Ectodermal cell (in vitro differentiated cells): ENCODE measurements around the gene ZCWPW1.
"Not testable (repeated sequence)": the region's sequence is repeated elsewhere in the genome, so short reads cannot be mapped to it uniquely, and the experiment has no call there.

Source experiments
- H3K27ac ChIP-seq: 2 replicates; pipeline ENCODE4 v1.7.0; 2013; ENCODE audit warnings: mild to moderate bottlenecking, low read depth, low read length; ENCODE audit not compliant: insufficient read depth, poor library complexity, severe bottlenecking
- H3K27me3 ChIP-seq: 2 replicates; pipeline ENCODE4 v1.7.0; 2013; ENCODE audit warnings: mild to moderate bottlenecking, low read length; ENCODE audit not compliant: insufficient read depth, control insufficient read depth, poor library complexity, severe bottlenecking
- H3K36me3 ChIP-seq: one replicate; pipeline ENCODE4 v1.7.0; 2013; ENCODE audit warnings: low read length; ENCODE audit not compliant: control insufficient read depth, insufficient read depth
- H3K4me1 ChIP-seq: one replicate; pipeline ENCODE4 v1.7.0; 2013; ENCODE audit warnings: low read length; ENCODE audit not compliant: control insufficient read depth, insufficient read depth
- H3K4me3 ChIP-seq: 2 replicates; pipeline ENCODE4 v1.7.0; 2013; ENCODE audit warnings: low read depth, low read length, control low read depth; ENCODE audit not compliant: insufficient read depth
- H3K9me3 ChIP-seq: 2 replicates; pipeline ENCODE4 v1.7.0; 2013; ENCODE audit warnings: mild to moderate bottlenecking, low read length, moderate library complexity; ENCODE audit not compliant: control insufficient read depth
- WGBS, 2 experiments: methylation state at CpG; one replicate each; pipeline ENCODE4 v1.1.7; 2013; ENCODE audit warnings: missing lambda C conversion rate in 2 of 2; 5-methylcytosine and 5-hydroxymethylcytosine counted together

The ZCWPW1 gene

DNA sequence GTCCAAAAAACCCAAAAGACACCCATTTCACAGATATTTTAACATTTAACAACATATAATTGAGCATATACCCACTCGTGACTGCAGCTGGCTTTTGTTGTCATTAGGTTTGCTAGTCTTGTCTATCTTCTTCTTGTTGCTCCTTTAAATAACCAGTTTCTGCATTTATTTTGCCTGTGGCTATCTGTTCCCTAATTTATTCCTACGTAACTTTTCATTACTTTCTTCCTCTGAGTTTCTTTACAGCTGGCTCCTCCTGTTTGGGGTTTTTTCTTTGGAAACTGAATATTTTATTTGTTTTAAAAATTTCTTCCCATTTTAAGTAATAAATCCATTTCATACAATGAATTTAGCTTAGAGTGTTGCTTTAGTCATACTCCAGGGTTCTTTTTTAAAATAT lies 40.8 kb downstream of the ZCWPW1 start:
- H3K27ac ChIP-seq: no peak overlapping the region
- no peaks in the 10 kb centered on the region for H3K27me3 ChIP-seq
- WGBS, 2 experiments: 89 to 96% methylated on average over 2 of the region's 2 CpGs
- H3K36me3 ChIP-seq: no peaks in the 10 kb centered on the region
- H3K4me1 ChIP-seq: no peaks in the 10 kb centered on the region
- H3K9me3 ChIP-seq: no peaks in the 10 kb centered on the region
- no peak overlapping the region for H3K4me3 ChIP-seq

GRCh38 chr7:100386940-100387339 lies 41.6 kb downstream of the ZCWPW1 start:
- H3K9me3 ChIP-seq: no peaks in the 10 kb centered on the region
- H3K4me1 ChIP-seq: no peaks in the 10 kb centered on the region
- H3K36me3 ChIP-seq: no peaks in the 10 kb centered on the region
- H3K27me3 ChIP-seq: no peaks in the 10 kb centered on the region
- H3K27ac ChIP-seq: no peak overlapping the region
- 89 to 98% methylated on average over 3 to 5 of the region's 5 CpGs for WGBS, 2 experiments
- no peak overlapping the region for H3K4me3 ChIP-seq

- Histone ChIP-seq H3K9me3 (no peaks in the 10 kb centered on the region), H3K27ac (no peak overlapping the region), H3K27me3 (no peaks in the 10 kb centered on the region), H3K4me3 (no peak overlapping the region), H3K36me3 (no peaks in the 10 kb centered on the region), H3K4me1 (no peaks in the 10 kb centered on the region)
- 92 to 93% methylated on average over 6 of the region's 6 CpGs for whole genome bisulfite sequencing, 2 experiments
Observed at GRCh38 chr7:100384628-100385294, 43.7 kb downstream of the ZCWPW1 start.

DNA sequence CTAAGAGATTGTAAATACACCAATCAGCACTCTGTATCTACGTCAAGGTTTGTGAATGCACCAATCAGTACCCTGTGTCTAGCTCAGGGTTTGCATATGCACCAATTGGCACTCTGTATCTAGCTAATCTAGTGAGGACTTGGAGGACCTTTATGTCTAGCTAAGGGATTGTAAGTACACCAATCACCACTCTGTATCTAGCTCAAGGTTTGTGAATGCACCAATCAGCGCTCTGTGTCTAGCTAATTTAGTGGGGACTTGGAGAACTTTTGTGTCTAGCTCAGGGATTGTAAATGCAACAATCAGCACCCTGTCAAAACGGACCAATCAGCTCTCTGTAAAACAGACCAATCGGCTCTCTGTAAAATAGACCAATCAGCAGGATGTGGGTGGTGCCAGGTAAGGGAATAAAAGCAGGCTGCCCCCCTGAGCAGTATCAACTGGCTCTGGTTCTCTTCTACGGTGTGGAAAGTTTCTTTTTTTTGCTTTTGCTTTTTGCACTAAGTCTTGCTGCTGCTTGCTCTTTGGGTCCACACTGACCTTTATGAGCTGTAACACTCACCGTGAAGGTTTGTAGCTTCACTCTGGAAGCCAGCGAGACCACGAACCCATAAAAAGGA lies 46.2 kb downstream of the ZCWPW1 start:
- WGBS, 2 experiments: 91 to 95% methylated on average over 8 of the region's 8 CpGs
- not testable (repeated sequence) for H3K4me1 ChIP-seq, H3K36me3 ChIP-seq, H3K9me3 ChIP-seq, H3K27me3 ChIP-seq, H3K4me3 ChIP-seq, H3K27ac ChIP-seq

DNA sequence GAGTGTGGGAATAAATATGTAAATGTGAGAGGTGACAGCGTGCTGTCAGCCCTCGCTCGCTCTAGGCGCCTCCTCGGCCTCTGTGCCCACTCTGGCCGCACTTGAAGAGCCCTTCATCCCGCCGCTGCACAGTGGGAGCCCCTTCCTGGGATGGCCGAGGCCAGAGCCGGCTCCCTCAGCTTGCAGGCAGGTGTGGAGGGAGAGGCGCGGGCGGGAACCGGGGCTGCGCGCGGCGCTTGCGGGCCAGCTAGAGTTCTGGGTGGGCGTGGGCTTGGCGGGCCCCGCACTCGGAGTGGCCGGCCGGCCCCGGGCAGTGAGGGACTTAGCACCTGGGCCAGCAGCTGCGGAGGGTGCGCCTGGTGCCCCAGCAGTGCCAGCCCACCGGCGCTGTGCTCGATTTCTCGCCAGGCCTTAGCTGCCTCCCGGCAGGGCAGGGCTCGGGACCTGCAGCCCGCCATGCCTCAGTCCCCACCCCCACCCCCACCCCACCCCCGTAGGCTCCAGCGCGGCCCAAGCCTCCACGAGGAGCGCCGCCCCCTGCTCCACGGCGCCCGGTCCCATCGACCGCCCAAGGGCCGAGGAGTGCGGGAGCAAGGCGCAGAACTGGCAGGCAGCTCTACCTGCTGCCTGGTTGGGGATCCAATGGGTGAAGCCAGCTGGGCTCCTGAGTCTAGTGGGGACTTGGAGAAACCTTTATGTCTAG lies 46.8 kb downstream of the ZCWPW1 start:
- H3K9me3 ChIP-seq, H3K36me3 ChIP-seq, H3K27ac ChIP-seq, H3K27me3 ChIP-seq, H3K4me1 ChIP-seq, H3K4me3 ChIP-seq: not testable (repeated sequence)
- WGBS, 2 experiments: 94 to 95% methylated on average over 47 to 49 of the region's 49 CpGs

DNA sequence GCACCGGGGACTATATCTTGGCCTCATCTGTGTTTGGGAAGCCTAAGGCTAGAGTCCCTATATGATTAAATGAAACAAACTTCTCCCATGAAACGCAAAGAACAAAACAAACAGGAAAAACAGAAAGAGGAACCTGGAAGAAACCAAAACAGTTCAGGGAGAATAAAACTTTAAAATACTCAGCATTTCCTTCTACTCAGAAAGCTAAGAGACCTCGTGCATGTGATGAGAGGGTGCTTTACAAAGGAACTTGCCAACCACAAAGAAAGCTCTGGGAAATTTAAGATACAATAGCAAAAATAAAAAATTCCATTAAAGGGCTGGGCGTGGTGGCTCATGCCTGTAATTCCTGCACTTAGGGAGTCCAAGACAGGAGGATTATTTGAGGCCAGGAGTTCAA lies 48.3 kb downstream of the ZCWPW1 start:
- Histone ChIP-seq H3K9me3 (no peaks in the 10 kb centered on the region), H3K4me3 (no peak overlapping the region), H3K27ac (no peak overlapping the region), H3K36me3 (no peaks in the 10 kb centered on the region), H3K4me1 (no peaks in the 10 kb centered on the region), H3K27me3 (no peaks in the 10 kb centered on the region)
- WGBS, 2 experiments: 94 to 98% methylated on average over 3 to 4 of the region's 4 CpGs

DNA sequence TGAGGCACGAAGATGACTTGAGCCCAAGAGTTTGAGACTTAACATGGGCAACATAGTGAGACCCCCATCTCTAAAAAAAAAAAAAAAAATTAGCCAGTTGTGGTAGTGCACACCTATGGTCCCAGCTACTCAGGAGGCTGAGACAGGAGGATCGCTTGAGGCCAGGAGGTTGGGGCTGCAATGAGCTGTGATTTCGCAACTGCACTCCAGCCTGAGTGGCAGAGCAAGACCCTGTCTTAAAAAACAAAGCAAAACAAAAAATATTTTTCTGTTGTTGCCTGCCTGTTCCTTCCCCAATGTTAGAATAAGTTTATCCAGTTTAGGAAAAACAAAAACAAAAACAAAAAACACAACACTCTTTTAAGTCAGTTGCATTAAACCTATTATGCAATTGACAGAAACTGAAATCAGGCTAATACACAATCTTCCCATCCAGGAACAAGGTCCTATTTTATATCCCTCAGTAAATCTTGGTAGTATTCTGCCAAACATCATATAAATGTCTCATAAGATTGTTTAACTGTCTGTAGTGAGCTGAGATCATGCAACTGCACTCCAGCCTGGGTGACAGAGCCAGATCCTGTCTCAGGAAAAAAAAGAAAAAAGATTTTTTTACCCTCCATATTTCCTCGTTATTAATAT lies 50.3 kb downstream of the ZCWPW1 start:
- WGBS, 2 experiments: 95% methylated on average over 3 to 4 of the region's 4 CpGs
- Histone ChIP-seq H3K27me3 (no peaks in the 10 kb centered on the region), H3K36me3 (no peaks in the 10 kb centered on the region), H3K9me3 (no peaks in the 10 kb centered on the region), H3K4me1 (peaks cover 8% of the 10 kb centered on the region), H3K4me3 (no peak overlapping the region), H3K27ac (no peak overlapping the region)

DNA sequence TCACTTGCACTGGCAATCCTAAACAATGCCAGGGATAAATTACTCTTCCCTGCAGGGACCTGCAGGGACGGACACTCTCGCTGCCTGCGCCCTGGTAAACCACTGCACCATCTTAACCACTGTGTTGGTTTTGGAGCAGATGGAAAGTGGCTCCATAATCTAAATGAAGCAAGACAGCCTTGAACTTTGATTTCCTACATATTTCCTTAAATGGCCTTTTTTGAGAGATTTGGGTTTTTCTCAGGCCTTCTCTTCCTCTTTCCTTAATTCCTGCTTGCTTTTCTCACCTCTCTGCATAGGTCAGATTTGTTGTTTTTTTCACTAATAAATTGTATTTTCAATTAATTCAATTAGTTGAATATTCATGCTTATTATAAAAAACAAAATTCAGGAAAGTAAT lies 52.4 kb downstream of the ZCWPW1 start:
- H3K36me3 ChIP-seq: no peaks in the 10 kb centered on the region
- no peak overlapping the region for H3K4me3 ChIP-seq
- H3K27ac ChIP-seq: no peak overlapping the region
- peaks cover 12% of the 10 kb centered on the region for H3K4me1 ChIP-seq
- 92 to 97% methylated on average over 3 of the region's 3 CpGs for WGBS, 2 experiments
- H3K9me3 ChIP-seq: no peaks in the 10 kb centered on the region
- no peaks in the 10 kb centered on the region for H3K27me3 ChIP-seq

DNA sequence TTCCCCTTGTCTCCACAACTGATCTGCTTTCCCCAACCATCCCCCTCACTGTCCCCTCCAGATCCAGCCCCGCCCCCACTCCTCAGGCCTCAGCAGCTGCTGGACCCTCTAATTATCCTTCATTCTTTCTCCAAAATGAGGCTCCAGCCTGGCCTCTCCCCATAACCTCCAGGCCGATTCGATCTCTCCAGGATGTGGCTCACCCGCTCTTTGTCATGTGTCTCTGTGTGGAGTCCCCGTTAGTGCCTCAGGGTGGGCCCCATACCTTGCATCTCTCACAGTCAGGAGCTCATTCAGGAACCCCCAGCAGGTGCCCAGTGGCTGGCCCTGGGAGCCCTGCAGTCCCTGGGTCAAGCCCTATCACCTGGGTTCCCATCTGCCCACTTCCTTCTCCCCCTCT lies 53.9 kb downstream of the ZCWPW1 start:
- no peak overlapping the region for H3K27ac ChIP-seq
- no peaks in the 10 kb centered on the region for H3K36me3 ChIP-seq
- peaks cover 17% of the 10 kb centered on the region for H3K4me1 ChIP-seq
- H3K27me3 ChIP-seq: no peaks in the 10 kb centered on the region
- H3K9me3 ChIP-seq: no peaks in the 10 kb centered on the region
- H3K4me3 ChIP-seq: no peak overlapping the region
- 73 to 77% methylated on average over 5 of the region's 5 CpGs for WGBS, 2 experiments

- H3K9me3 ChIP-seq, H3K4me3 ChIP-seq, H3K27ac ChIP-seq, H3K36me3 ChIP-seq, H3K27me3 ChIP-seq: not testable (repeated sequence)
- WGBS, 2 experiments: 84% methylated on average over 15 of the region's 15 CpGs
- H3K4me1 ChIP-seq: peaks cover 17% of the 10 kb centered on the region
Observed at GRCh38 chr7:100373870-100374598, 54.5 kb downstream of the ZCWPW1 start.
